GM21526 (cell line): ENCODE measurements around the gene EYS.
"Not testable (repeated sequence)": the region's sequence is repeated elsewhere in the genome, so short reads cannot be mapped to it uniquely, and the experiment has no call there.

ENCODE experiments used
- ATAC-seq: cut with Tn5 transposase; IDR thresholded peaks from one replicate; pipeline ENCODE4 v1.9.1; 2021; ENCODE audit warnings: moderate library complexity; ENCODE audit not compliant: unreplicated experiment, low FRiP score

The EYS gene

GRCh38 chr6:65113581-65113980 is 593.4 kb downstream of the EYS start:
- no peak for ATAC-seq

- no peak for ATAC-seq
Measured at GRCh38 chr6:65112435-65112834, 594.6 kb downstream of the EYS start.

- no peak for ATAC-seq
Measured at GRCh38 chr6:65110031-65110430, 597.0 kb downstream of the EYS start.

GRCh38 chr6:65098349-65098748 is 608.7 kb downstream of the EYS start:
- no peak for ATAC-seq

- ATAC-seq: no peak
Measured at GRCh38 chr6:65091561-65091960, 615.5 kb downstream of the EYS start.

- ATAC-seq: no peak
Measured at GRCh38 chr6:65088575-65088974, 618.5 kb downstream of the EYS start.

- no peak for ATAC-seq
Measured at GRCh38 chr6:65081756-65082155, 625.3 kb downstream of the EYS start.

GRCh38 chr6:65075705-65076230 is 631.3 kb downstream of the EYS start:
- ATAC-seq: no peak

- no peak for ATAC-seq
Measured at GRCh38 chr6:65072500-65072899, 634.5 kb downstream of the EYS start.

- ATAC-seq: no peak
Measured at GRCh38 chr6:65071480-65071879, 635.5 kb downstream of the EYS start.

- no peak for ATAC-seq
Measured at GRCh38 chr6:65064844-65065243, 642.2 kb downstream of the EYS start.

GRCh38 chr6:65059568-65059967 is 647.5 kb downstream of the EYS start:
- no peak for ATAC-seq

- no peak for ATAC-seq
Measured at GRCh38 chr6:65055545-65055944, 651.5 kb downstream of the EYS start.

GRCh38 chr6:65052626-65053025 is 654.4 kb downstream of the EYS start:
- no peak for ATAC-seq

GRCh38 chr6:65045801-65046200 is 661.2 kb downstream of the EYS start:
- no peak for ATAC-seq

- ATAC-seq: no peak
Measured at GRCh38 chr6:65014006-65014405, 693.0 kb downstream of the EYS start.

GRCh38 chr6:65006788-65007187 is 700.2 kb downstream of the EYS start:
- no peak for ATAC-seq

GRCh38 chr6:65004283-65004682 is 702.7 kb downstream of the EYS start:
- no peak for ATAC-seq

GRCh38 chr6:65002882-65003281 is 704.1 kb downstream of the EYS start:
- ATAC-seq: not testable (repeated sequence)

GRCh38 chr6:65000815-65001214 is 706.2 kb downstream of the EYS start:
- ATAC-seq: no peak

- ATAC-seq: no peak
Measured at GRCh38 chr6:64998204-64998603, 708.8 kb downstream of the EYS start.

GRCh38 chr6:64996301-64996700 is 710.7 kb downstream of the EYS start:
- no peak for ATAC-seq

- no peak for ATAC-seq
Measured at GRCh38 chr6:64990652-64991304, 716.2 kb downstream of the EYS start.
